OCI-LY3 (cell line): ENCODE results near the gene CUL9.

Experiments
- H2AFZ ChIP-seq: fragments of 200-600, 300-600 bp; shearing (Covaris generic); 2 replicates; pipeline ENCODE4 v1.6.0; 2014; ENCODE audit warnings: antibody characterized with exemption, low read depth, low read length
- H3K27ac ChIP-seq: fragments of 200-600, 300-600 bp; sonication (generic); 2 replicates; pipeline ENCODE4 v1.5.1; 2014; ENCODE audit warnings: mild to moderate bottlenecking, low read length, moderate library complexity, mixed read lengths
- H3K27me3 ChIP-seq: fragments of 200-600, 300-600 bp; sonication (generic); 2 replicates; pipeline ENCODE4 v1.6.1; 2014; ENCODE audit warnings: low read depth, low read length, mixed read lengths
- H3K36me3 ChIP-seq: fragments of 200-600, 300-600 bp; sonication (generic); replicated peaks from 2 replicates; pipeline ENCODE3; 2014; ENCODE audit warnings: low read depth, low read length, mixed read lengths
- H3K4me1 ChIP-seq: fragments of 300-600, 200-600 bp; sonication (generic); 2 replicates; pipeline ENCODE4 v1.6.1; 2014; ENCODE audit warnings: low read length, mixed read lengths
- H3K4me2 ChIP-seq: fragments of 200-600, 300-600 bp; sonication (generic); 2 replicates; pipeline ENCODE4 v1.6.1; 2014; ENCODE audit warnings: low read length, mixed read lengths
- H3K4me3 ChIP-seq: fragments of 300-600, 200-600 bp; sonication (generic); 2 replicates; pipeline ENCODE4 v1.5.1; 2014; ENCODE audit warnings: antibody characterized with exemption, mild to moderate bottlenecking, low read length, moderate library complexity
- H3K79me2 ChIP-seq: fragments of 300-600, 200-600 bp; shearing (Covaris generic); 2 replicates; pipeline ENCODE4 v1.6.1; 2014; ENCODE audit warnings: mild to moderate bottlenecking, low read length, mixed read lengths
- H3K9ac ChIP-seq: fragments of 300-600, 200-600 bp; shearing (Covaris generic); 2 replicates; pipeline ENCODE4 v1.6.0; 2014; ENCODE audit warnings: mild to moderate bottlenecking, low read length, moderate library complexity
- H3K9me3 ChIP-seq: fragments of 200-600, 300-600 bp; shearing (Covaris generic); 2 replicates; pipeline ENCODE4 v1.6.1; 2014; ENCODE audit warnings: low read length, mixed read lengths; ENCODE audit not compliant: insufficient read depth
- H4K20me1 ChIP-seq: fragments of 200-600, 300-600 bp; sonication (generic); 2 replicates; pipeline ENCODE4 v1.6.1; 2016; ENCODE audit warnings: low read length, mixed read lengths; ENCODE audit not compliant: insufficient read depth
- CTCF ChIP-seq: fragments of 200-600, 300-600 bp; sonication (generic); IDR thresholded peaks from 2 replicates; pipeline ENCODE4 v1.5.1; 2014; ENCODE audit warnings: antibody characterized with exemption, low read length, low read depth
- EZH2phosphoT487 ChIP-seq: fragments of 200-600 bp; shearing (Covaris generic); IDR thresholded peaks from 2 replicates; pipeline ENCODE4 v1.6.1; 2018; ENCODE audit warnings: antibody characterized with exemption, mixed run types, low read depth

The CUL9 gene

GRCh38 chr6:43226192-43226851 is 44.3 kb downstream of the CUL9 start:
- no peaks in the 10 kb centered on the region for H4K20me1 ChIP-seq

GRCh38 chr6:43228951-43229802 is 47.2 kb downstream of the CUL9 start, which contains the start of gene DNPH1:
DNPH1 (minus strand) TSS chr6:43229481; CDS start chr6:43229456, 25 bp downstream.
- Histone ChIP-seq H3K79me2 (peaks cover 38% of the 10 kb centered on the region), H3K4me3 (peak within 1 kb of the TSS; percentile 80), H3K9ac (peak within 1 kb of the TSS; percentile 82), H3K36me3 (peaks cover 28% of the 10 kb centered on the region), H3K9me3 (no peaks in the 10 kb centered on the region), H4K20me1 (no peaks in the 10 kb centered on the region), H3K27ac (peak within 1 kb of the TSS; percentile 46), H3K4me2 (peak within 1 kb of the TSS; percentile 60), H3K4me1 (peaks cover 27% of the 10 kb centered on the region), H2AFZ (peak within 1 kb of the TSS; percentile 36), H3K27me3 (peaks cover 5% of the 10 kb centered on the region; the same call in 1 of the 2 replicates)
- TF ChIP-seq EZH2phosphoT487 (no peak), CTCF (peak; percentile 87)

More at GRCh38 chr6:43226192-43226851, 44.3 kb downstream of the CUL9 start:
- H3K36me3 ChIP-seq, result peaks cover 52% of the 10 kb centered on the region
- no peaks in the 10 kb centered on the region for H3K9me3 ChIP-seq
- H3K27ac ChIP-seq, result no peak overlapping the region
- TF ChIP-seq CTCF, result no peak
- TF ChIP-seq EZH2phosphoT487, result no peak
- no peak overlapping the region for H3K4me3 ChIP-seq
- H2AFZ ChIP-seq, result no peak overlapping the region
- H3K4me1 ChIP-seq, result peaks cover 37% of the 10 kb centered on the region
- no peak overlapping the region for H3K9ac ChIP-seq
- peaks cover 2% of the 10 kb centered on the region; the same call in 1 of the 2 replicates for H3K27me3 ChIP-seq
- H3K4me2 ChIP-seq, result no peak overlapping the region
- peaks cover 46% of the 10 kb centered on the region for H3K79me2 ChIP-seq

- peak overlapping the region; percentile 36 for H2AFZ ChIP-seq
- peak overlapping the region; percentile 60 for H3K4me2 ChIP-seq
- no peak overlapping the region for H3K27ac ChIP-seq
- H3K36me3 ChIP-seq, result peaks cover 28% of the 10 kb centered on the region
- H3K9me3 ChIP-seq, result no peaks in the 10 kb centered on the region
- peaks cover 18% of the 10 kb centered on the region for H3K4me1 ChIP-seq
- H3K79me2 ChIP-seq, result peaks cover 38% of the 10 kb centered on the region
- H4K20me1 ChIP-seq, result no peaks in the 10 kb centered on the region
- peaks cover 5% of the 10 kb centered on the region; the same call in 1 of the 2 replicates for H3K27me3 ChIP-seq
- H3K4me3 ChIP-seq, result peak overlapping the region; percentile 80
- TF ChIP-seq EZH2phosphoT487, result no peak
- no peak for TF ChIP-seq CTCF
- H3K9ac ChIP-seq, result peak overlapping the region; percentile 82; the same call in 1 of the 2 replicates
These were observed 48.0 kb downstream of the CUL9 start for GRCh38 chr6:43229803-43230620.
